ENCODE measurements around the gene FMN2. TPM values are rescaled to one million over a fixed set of nuclear protein-coding genes. Genes with fewer than 3 reads are reported as not detected.

The FMN2 gene
- total RNA-seq, 1 experiment from 2014 or later: not detected

DNA sequence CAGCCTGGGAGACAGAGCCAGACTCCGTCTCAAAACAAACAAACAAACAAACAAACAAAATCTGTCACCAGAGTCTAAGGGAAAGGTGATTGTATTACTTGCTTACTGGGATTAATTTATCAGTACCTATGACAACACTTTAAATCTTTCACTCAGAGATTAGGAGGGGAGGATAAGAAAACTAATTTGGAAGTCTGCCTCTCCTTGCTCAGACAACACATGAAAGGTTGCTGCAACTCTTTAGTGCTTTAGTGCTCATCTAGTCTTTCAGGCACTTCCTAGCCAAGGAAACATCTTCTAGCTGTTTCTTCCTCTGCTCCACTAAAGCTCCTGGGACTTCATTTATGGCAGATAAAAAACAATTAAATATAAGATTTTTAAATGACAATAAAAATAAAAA is 7.3 kb upstream of the FMN2 start:
- H3K9me2 ChIP-seq (ENCODE audit: insufficient read depth): no peaks in the 10 kb centered on the region
- no peaks in the 10 kb centered on the region for H3K79me2 ChIP-seq (ENCODE audit: low read depth)
- ChIA-PET CTCF (no interaction called here), POLR2A (ENCODE audit: unreplicated experiment) (no interaction called here)
- no peak overlapping the region for H3K4me3 ChIP-seq
- H3K9me3 ChIP-seq (ENCODE audit: insufficient read depth, low read depth): no peaks in the 10 kb centered on the region
- no peaks in the 10 kb centered on the region for H3K36me3 ChIP-seq (ENCODE audit: low read depth)
- BruUV-seq (replicated peaks): no TSS peak
- no peak overlapping the region for H3K4me2 ChIP-seq
- H3K27ac ChIP-seq: no peak overlapping the region
- intact Hi-C loops (cut with micrococcal nuclease; ENCODE audit: unreplicated experiment): no loop called here
- peaks cover 24% of the 10 kb centered on the region for H3K27me3 ChIP-seq (ENCODE audit: insufficient read depth, low read depth)
- no peaks in the 10 kb centered on the region for H3K4me1 ChIP-seq (replicated peaks; ENCODE audit: insufficient read depth)
- H2AFZ ChIP-seq: no peak overlapping the region
- no peak for TF ChIP-seq EZH2 (IDR thresholded peaks at IDR 0.05; ENCODE audit: low read depth)
- TF ChIP-seq, protein P1, sequence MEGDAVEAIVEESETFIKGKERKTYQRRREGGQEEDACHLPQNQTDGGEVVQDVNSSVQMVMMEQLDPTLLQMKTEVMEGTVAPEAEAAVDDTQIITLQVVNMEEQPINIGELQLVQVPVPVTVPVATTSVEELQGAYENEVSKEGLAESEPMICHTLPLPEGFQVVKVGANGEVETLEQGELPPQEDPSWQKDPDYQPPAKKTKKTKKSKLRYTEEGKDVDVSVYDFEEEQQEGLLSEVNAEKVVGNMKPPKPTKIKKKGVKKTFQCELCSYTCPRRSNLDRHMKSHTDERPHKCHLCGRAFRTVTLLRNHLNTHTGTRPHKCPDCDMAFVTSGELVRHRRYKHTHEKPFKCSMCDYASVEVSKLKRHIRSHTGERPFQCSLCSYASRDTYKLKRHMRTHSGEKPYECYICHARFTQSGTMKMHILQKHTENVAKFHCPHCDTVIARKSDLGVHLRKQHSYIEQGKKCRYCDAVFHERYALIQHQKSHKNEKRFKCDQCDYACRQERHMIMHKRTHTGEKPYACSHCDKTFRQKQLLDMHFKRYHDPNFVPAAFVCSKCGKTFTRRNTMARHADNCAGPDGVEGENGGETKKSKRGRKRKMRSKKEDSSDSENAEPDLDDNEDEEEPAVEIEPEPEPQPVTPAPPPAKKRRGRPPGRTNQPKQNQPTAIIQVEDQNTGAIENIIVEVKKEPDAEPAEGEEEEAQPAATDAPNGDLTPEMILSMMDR (conservative IDR thresholded peaks at IDR 0.05): no peak
- no peaks in the 10 kb centered on the region for H3F3A ChIP-seq (ENCODE audit: insufficient read depth, low read depth)
- no peaks in the 10 kb centered on the region; the same call in 1 of the 2 replicates for H4K20me1 ChIP-seq (ENCODE audit: insufficient read depth)
- DNase-seq: no peak

DNA sequence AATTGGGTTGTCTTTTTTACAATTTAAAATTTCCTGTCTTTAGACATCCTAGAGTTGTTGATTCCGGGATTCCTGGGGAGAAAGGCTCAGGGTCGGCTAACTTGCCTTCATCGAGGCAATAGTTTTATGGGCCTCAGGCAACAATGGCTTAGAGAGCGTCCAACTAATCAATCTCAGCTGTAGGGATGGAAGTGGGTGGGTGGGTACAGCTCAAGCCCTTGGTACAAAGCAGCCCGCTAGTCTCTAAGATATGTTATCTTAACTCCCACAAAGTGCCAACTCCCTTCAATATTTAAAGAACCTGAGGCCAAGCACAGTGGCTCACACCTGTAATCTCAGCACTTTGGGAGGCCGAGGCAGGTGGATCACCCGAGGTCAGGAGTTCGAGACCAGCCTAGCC is 6.9 kb upstream of the FMN2 start:
- H3K4me2 ChIP-seq: no peak overlapping the region
- intact Hi-C loops (cut with micrococcal nuclease; ENCODE audit: unreplicated experiment): no loop called here
- H2AFZ ChIP-seq: no peak overlapping the region
- no peaks in the 10 kb centered on the region; the same call in 1 of the 2 replicates for H4K20me1 ChIP-seq (ENCODE audit: insufficient read depth)
- no TSS peak for BruUV-seq (replicated peaks)
- ChIA-PET CTCF (no interaction called here), POLR2A (ENCODE audit: unreplicated experiment) (no interaction called here)
- H3K4me3 ChIP-seq: no peak overlapping the region
- H3K79me2 ChIP-seq (ENCODE audit: low read depth): no peaks in the 10 kb centered on the region
- no peaks in the 10 kb centered on the region for H3K4me1 ChIP-seq (replicated peaks; ENCODE audit: insufficient read depth)
- no peaks in the 10 kb centered on the region for H3F3A ChIP-seq (ENCODE audit: insufficient read depth, low read depth)
- H3K27ac ChIP-seq: no peak overlapping the region
- no peaks in the 10 kb centered on the region for H3K9me3 ChIP-seq (ENCODE audit: insufficient read depth, low read depth)
- no peaks in the 10 kb centered on the region for H3K9me2 ChIP-seq (ENCODE audit: insufficient read depth)
- no peaks in the 10 kb centered on the region for H3K36me3 ChIP-seq (ENCODE audit: low read depth)
- peaks cover 24% of the 10 kb centered on the region for H3K27me3 ChIP-seq (ENCODE audit: insufficient read depth, low read depth)
- TF ChIP-seq EZH2 (IDR thresholded peaks at IDR 0.05; ENCODE audit: low read depth): no peak
- TF ChIP-seq, protein P1 (conservative IDR thresholded peaks at IDR 0.05): no peak
- DNase-seq: no peak

DNA sequence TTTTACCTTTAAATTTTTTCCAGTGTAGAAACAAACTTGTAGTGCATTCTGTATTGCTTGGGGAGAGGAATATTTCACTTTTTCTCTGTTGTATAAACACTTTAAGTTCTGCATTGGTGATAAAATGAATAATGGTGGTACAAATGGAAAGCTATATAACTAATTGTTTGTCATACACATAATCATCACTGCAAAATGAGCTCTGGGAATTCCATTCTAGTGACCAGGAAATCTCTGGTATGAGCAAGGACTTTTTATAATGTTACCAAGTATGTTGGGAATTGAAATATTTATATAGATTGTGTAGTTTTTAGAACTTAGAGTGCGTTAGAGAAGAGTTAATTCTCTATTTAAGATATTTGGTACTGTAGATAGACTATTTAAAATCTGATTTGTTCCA is 5.0 kb upstream of the FMN2 start:
- H3K4me2 ChIP-seq: no peak overlapping the region
- H3K4me1 ChIP-seq (replicated peaks; ENCODE audit: insufficient read depth): no peaks in the 10 kb centered on the region
- H3K9me2 ChIP-seq (ENCODE audit: insufficient read depth): no peaks in the 10 kb centered on the region
- H3K79me2 ChIP-seq (ENCODE audit: low read depth): no peaks in the 10 kb centered on the region
- intact Hi-C loops (cut with micrococcal nuclease; ENCODE audit: unreplicated experiment): no loop called here
- ChIA-PET CTCF (no interaction called here), POLR2A (ENCODE audit: unreplicated experiment) (no interaction called here)
- no TSS peak for BruUV-seq (replicated peaks)
- peaks cover 24% of the 10 kb centered on the region for H3K27me3 ChIP-seq (ENCODE audit: insufficient read depth, low read depth)
- no peak overlapping the region for H3K4me3 ChIP-seq
- DNase-seq: no peak
- no peaks in the 10 kb centered on the region for H4K20me1 ChIP-seq (ENCODE audit: insufficient read depth)
- H3K27ac ChIP-seq: no peak overlapping the region
- H3K36me3 ChIP-seq (ENCODE audit: low read depth): no peaks in the 10 kb centered on the region
- no peaks in the 10 kb centered on the region for H3K9me3 ChIP-seq (ENCODE audit: insufficient read depth, low read depth)
- H2AFZ ChIP-seq: no peak overlapping the region
- no peak for TF ChIP-seq EZH2 (IDR thresholded peaks at IDR 0.05; ENCODE audit: low read depth)
- TF ChIP-seq, protein P1 (conservative IDR thresholded peaks at IDR 0.05): no peak
- no peaks in the 10 kb centered on the region for H3F3A ChIP-seq (ENCODE audit: insufficient read depth, low read depth)
